Esophagus (tissue), 2 donors: Measurements from ENCODE around the gene APC. TPM values are rescaled to one million over a fixed set of nuclear protein-coding genes. Genes with fewer than 3 reads are reported as not detected.

ENCODE experiments used
- H3K27ac ChIP-seq, 2 donors: one replicate each; pipeline ENCODE4 v1.5.1; 2013; ENCODE audit warnings: low read depth in 2 of 2, mild to moderate bottlenecking in 2 of 2, inconsistent platforms in 1 of 2, low read length in 1 of 2, moderate library complexity in 1 of 2
- H3K27me3 ChIP-seq, 2 donors: one replicate each; pipeline ENCODE4 v1.6.1; 2013; ENCODE audit warnings: low read length in 2 of 2, control low read depth in 1 of 2, mild to moderate bottlenecking in 1 of 2; ENCODE audit not compliant: insufficient read depth in 2 of 2, control insufficient read depth in 1 of 2
- H3K36me3 ChIP-seq, 2 donors: one replicate each; pipeline ENCODE4 v1.6.1; 2013; ENCODE audit warnings: low read length in 1 of 2; ENCODE audit not compliant: control insufficient read depth in 2 of 2, insufficient read depth in 2 of 2
- H3K4me1 ChIP-seq, 2 donors: one replicate each; pipeline ENCODE4 v1.6.1; 2013; ENCODE audit warnings: low read length in 1 of 2; ENCODE audit not compliant: control insufficient read depth in 2 of 2, insufficient read depth in 2 of 2
- H3K4me3 ChIP-seq, 2 donors: one replicate each; pipeline ENCODE4 v1.5.1; 2013; ENCODE audit warnings: low read length in 2 of 2, mild to moderate bottlenecking in 2 of 2, low read depth in 1 of 2, moderate library complexity in 1 of 2
- H3K9me3 ChIP-seq, 2 donors: one replicate each; pipeline ENCODE4 v1.6.1; 2013; ENCODE audit warnings: mild to moderate bottlenecking in 2 of 2, low read depth in 1 of 2, low read length in 1 of 2, moderate library complexity in 1 of 2; ENCODE audit not compliant: control insufficient read depth in 2 of 2, insufficient read depth in 1 of 2
- WGBS, 2 donors: extraction: QIAGEN DNeasy Blood & Tissue Kit; methylation state at CpG; one replicate each; pipeline ENCODE4 v1.1.7; 2013; 5-methylcytosine and 5-hydroxymethylcytosine counted together
- polyA plus RNA-seq, 2 donors: library from polyadenylated mRNA; stranded (reverse); fragments of 200-250 nt; gene quantifications; one replicate each; pipeline ENCODE4 v1.2.3, GENCODE V29; 2013
- donor health status: healthy with polysubstance abuse.
- donor health status: Bipolar disorder and iron deficiency.

APC gene
- polyA plus RNA-seq, 2 donors: 4.8 to 5.8 TPM

GRCh38 chr5:112860929-112861637, 123.4 kb downstream of the APC start, which contains the start of gene SRP19:
Gene SRP19 (plus strand): TSS chr5:112861287. CDS start chr5:112861377, 90 bp downstream.
- H3K4me1 ChIP-seq: peaks cover 0 to 2% of the 10 kb centered on the region in 2 donors
- H3K36me3 ChIP-seq: peaks cover 2 to 5% of the 10 kb centered on the region in 2 donors
- H3K4me3 ChIP-seq: peak within 1 kb of the TSS; percentile 77 to 84
- peak within 1 kb of the TSS; percentile 81 to 85 for H3K27ac ChIP-seq
- no peaks in the 10 kb centered on the region for H3K27me3 ChIP-seq
- 1 to 2% methylated on average over 46 to 47 of the region's 47 CpGs for WGBS, 2 donors
- H3K9me3 ChIP-seq: no peaks in the 10 kb centered on the region

GRCh38 chr5:112861638-112861985, 123.9 kb downstream of the APC start:
- H3K27ac ChIP-seq: peak overlapping the region; percentile 81 to 85
- H3K27me3 ChIP-seq: no peaks in the 10 kb centered on the region
- WGBS, 2 donors: 0% methylated on average over 8 of the region's 8 CpGs

GRCh38 chr5:112862085-112862484, 124.4 kb downstream of the APC start:
- Histone ChIP-seq H3K4me3 (peak overlapping the region; percentile 24 to 77), H3K36me3 (peaks cover 2 to 7% of the 10 kb centered on the region in 2 donors), H3K9me3 (no peaks in the 10 kb centered on the region), H3K27me3 (no peaks in the 10 kb centered on the region), H3K27ac (no peak overlapping the region), H3K4me1 (peaks cover 0 to 2% of the 10 kb centered on the region in 2 donors)
- WGBS, 2 donors: 34 to 53% methylated on average over 9 of the region's 9 CpGs

More at GRCh38 chr5:112861638-112861985, 123.9 kb downstream of the APC start:
- H3K9me3 ChIP-seq: no peaks in the 10 kb centered on the region
- H3K4me3 ChIP-seq: peak overlapping the region; percentile 77 to 84
- H3K36me3 ChIP-seq: peaks cover 2 to 7% of the 10 kb centered on the region in 2 donors
- peaks cover 0 to 2% of the 10 kb centered on the region in 2 donors for H3K4me1 ChIP-seq

GRCh38 chr5:112863549-112863948, 125.9 kb downstream of the APC start:
- H3K27ac ChIP-seq: no peak overlapping the region
- WGBS, 2 donors: 70 to 74% methylated on average over 4 of the region's 4 CpGs
- peaks cover 0 to 2% of the 10 kb centered on the region in 2 donors for H3K4me1 ChIP-seq
- H3K4me3 ChIP-seq: no peak overlapping the region
- peaks cover 2 to 7% of the 10 kb centered on the region in 2 donors for H3K36me3 ChIP-seq
- no peaks in the 10 kb centered on the region for H3K9me3 ChIP-seq
- no peaks in the 10 kb centered on the region for H3K27me3 ChIP-seq

DNA sequence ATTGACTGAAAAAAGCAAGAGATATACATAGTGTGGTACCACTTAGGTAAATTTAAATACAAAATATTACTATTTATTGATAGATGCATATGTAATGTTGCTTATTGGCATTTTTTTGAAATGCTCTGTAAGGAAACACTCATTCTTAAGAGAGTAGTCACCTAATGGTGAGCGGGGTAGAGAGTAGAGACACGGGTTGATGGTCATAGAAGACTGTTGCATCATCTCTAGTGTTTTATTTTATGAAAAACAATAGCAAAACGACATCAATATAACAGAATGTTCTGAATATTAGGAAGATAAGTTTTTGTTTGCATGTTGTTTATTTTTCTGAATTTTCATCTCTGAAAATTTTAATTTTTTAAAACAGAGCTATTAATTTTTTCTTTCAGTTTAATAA, 127.4 kb downstream of the APC start:
- peaks cover 2 to 9% of the 10 kb centered on the region in 2 donors for H3K36me3 ChIP-seq
- no peaks in the 10 kb centered on the region for H3K9me3 ChIP-seq
- H3K27ac ChIP-seq: no peak overlapping the region
- no peaks in the 10 kb centered on the region for H3K27me3 ChIP-seq
- no peak overlapping the region for H3K4me3 ChIP-seq
- WGBS, 2 donors: 92% methylated on average over 3 of the region's 3 CpGs
- H3K4me1 ChIP-seq: peaks cover 0 to 2% of the 10 kb centered on the region in 2 donors

- Histone ChIP-seq H3K4me1 (peaks cover 0 to 2% of the 10 kb centered on the region in 2 donors), H3K36me3 (peaks cover 2 to 14% of the 10 kb centered on the region in 2 donors), H3K27ac (no peak overlapping the region), H3K4me3 (no peak overlapping the region), H3K27me3 (no peaks in the 10 kb centered on the region), H3K9me3 (no peaks in the 10 kb centered on the region)
- WGBS, 2 donors: 79 to 91% methylated on average over 2 of the region's 2 CpGs
Observed at GRCh38 chr5:112866739-112867138, 129.1 kb downstream of the APC start.

DNA sequence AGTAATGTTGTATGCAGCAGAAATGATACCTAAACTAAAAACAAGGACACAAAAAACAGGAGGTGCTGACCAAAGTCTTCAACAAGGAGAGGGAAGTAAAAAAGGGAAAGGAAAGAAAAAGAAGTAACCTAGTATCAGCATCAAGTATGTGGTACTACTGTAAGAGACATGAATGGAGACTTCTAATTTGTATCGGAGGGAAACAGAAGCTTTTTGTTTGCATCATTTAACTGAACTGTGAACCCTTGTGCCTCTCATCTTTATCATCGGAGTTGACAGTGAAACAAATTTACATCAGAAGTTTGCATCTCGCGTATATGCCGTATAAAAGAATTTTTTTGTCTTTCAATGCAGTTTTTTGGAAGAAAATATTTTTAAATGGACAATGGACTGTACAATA, 129.7 kb downstream of the APC start:
- Histone ChIP-seq H3K4me1 (peaks cover 0 to 2% of the 10 kb centered on the region in 2 donors), H3K9me3 (no peaks in the 10 kb centered on the region), H3K4me3 (no peak overlapping the region), H3K27ac (no peak overlapping the region), H3K36me3 (peaks cover 2 to 14% of the 10 kb centered on the region in 2 donors), H3K27me3 (no peaks in the 10 kb centered on the region)
- WGBS, 2 donors: 92 to 93% methylated on average over 5 of the region's 5 CpGs

DNA sequence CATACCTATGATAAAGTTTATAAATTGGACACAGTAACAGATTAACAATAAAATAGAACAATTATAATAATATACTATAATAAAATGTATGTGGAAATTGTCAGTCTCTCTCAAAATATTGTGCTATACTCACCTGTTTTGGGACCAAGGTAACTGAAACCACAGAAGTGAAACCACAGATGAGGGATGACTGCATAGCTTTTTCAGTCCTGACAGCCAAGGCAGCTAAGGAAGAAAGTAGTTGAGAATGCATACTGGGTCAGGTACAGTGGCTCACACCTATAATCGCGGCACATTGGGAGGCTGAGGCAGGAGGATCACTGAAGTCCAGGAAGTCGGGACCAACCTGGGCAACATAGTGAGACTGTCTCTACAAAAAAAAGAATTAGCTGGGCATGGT, 132.3 kb downstream of the APC start:
- H3K4me1 ChIP-seq: no peaks in the 10 kb centered on the region
- no peak overlapping the region for H3K27ac ChIP-seq
- no peaks in the 10 kb centered on the region for H3K27me3 ChIP-seq
- no peak overlapping the region for H3K4me3 ChIP-seq
- 93% methylated on average over 3 of the region's 3 CpGs for WGBS, 2 donors
- H3K9me3 ChIP-seq: no peaks in the 10 kb centered on the region
- peaks cover 2 to 9% of the 10 kb centered on the region in 2 donors for H3K36me3 ChIP-seq

- Histone ChIP-seq H3K4me1 (no peaks in the 10 kb centered on the region), H3K9me3 (no peaks in the 10 kb centered on the region), H3K4me3 (no peak overlapping the region), H3K27ac (no peak overlapping the region), H3K27me3 (no peaks in the 10 kb centered on the region), H3K36me3 (peaks cover 0 to 9% of the 10 kb centered on the region in 2 donors)
- WGBS, 2 donors: 63 to 81% methylated on average over 3 of the region's 3 CpGs
Observed at GRCh38 chr5:112870966-112871365, 133.3 kb downstream of the APC start.

DNA sequence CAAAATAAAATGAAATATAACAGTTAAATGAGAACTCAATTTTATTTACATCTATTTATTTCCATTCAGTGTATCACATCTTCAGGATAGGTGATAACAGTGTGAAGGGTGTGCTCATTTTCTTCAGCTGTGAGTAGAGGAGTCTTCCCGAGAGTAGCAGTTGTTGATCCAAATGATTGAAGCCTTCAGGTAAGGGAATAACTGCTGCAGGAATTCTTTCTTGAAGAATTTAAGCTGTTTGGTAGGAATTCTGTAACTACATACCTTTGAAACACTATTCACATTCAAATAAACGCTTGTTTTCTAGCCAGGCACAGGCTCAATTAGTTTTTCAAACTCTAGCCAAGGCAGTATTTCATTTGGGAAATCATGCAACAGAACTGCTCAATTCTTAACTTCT, 138.7 kb downstream of the APC start:
- no peaks in the 10 kb centered on the region for H3K4me1 ChIP-seq
- no peak overlapping the region for H3K4me3 ChIP-seq
- H3K27ac ChIP-seq: no peak overlapping the region
- H3K9me3 ChIP-seq: no peaks in the 10 kb centered on the region
- WGBS, 2 donors: 68 to 74% methylated on average over 2 of the region's 2 CpGs
- no peaks in the 10 kb centered on the region for H3K27me3 ChIP-seq
- H3K36me3 ChIP-seq: peaks cover 0 to 4% of the 10 kb centered on the region in 2 donors
